DOHH2 (cell line): Measurements from ENCODE around the gene KRT2.

ENCODE experiments used
- H3F3A ChIP-seq: fragments of 200-600 bp; sonication (generic), shearing (Covaris generic); 2 replicates; pipeline ENCODE4 v1.6.0; 2016; ENCODE audit warnings: antibody characterized with exemption, mild to moderate bottlenecking; ENCODE audit not compliant: control insufficient read depth, insufficient read depth
- H3K27ac ChIP-seq: fragments of 200-600 bp; sonication (generic); 2 replicates; pipeline ENCODE4 v1.5.1; 2014; ENCODE audit warnings: low read depth, mild to moderate bottlenecking, low read length, moderate library complexity
- H3K27me3 ChIP-seq: fragments of 200-600 bp; sonication (generic); 2 replicates; pipeline ENCODE4 v1.6.1; 2014; ENCODE audit warnings: mild to moderate bottlenecking, low read length, mixed read lengths; ENCODE audit not compliant: control insufficient read depth
- H3K36me3 ChIP-seq: fragments of 200-600 bp; sonication (generic); 2 replicates; pipeline ENCODE4 v1.6.1; 2014; ENCODE audit warnings: mild to moderate bottlenecking, low read length, moderate library complexity, mixed read lengths; ENCODE audit not compliant: control insufficient read depth
- H3K4me1 ChIP-seq: fragments of 200-600 bp; sonication (generic); 2 replicates; pipeline ENCODE4 v1.6.1; 2014; ENCODE audit warnings: mild to moderate bottlenecking, low read length, mixed read lengths; ENCODE audit not compliant: control insufficient read depth
- H3K4me2 ChIP-seq: fragments of 200-600 bp; sonication (generic); 2 replicates; pipeline ENCODE4 v1.6.0; 2014; ENCODE audit warnings: mild to moderate bottlenecking, low read length, moderate library complexity
- H3K4me3 ChIP-seq: fragments of 200-600 bp; sonication (generic); 2 replicates; pipeline ENCODE4 v1.5.1; 2014; ENCODE audit warnings: mild to moderate bottlenecking, low read length, mixed read lengths
- H3K79me2 ChIP-seq: fragments of 200-600 bp; sonication (generic); 2 replicates; pipeline ENCODE4 v1.6.1; 2014; ENCODE audit warnings: mild to moderate bottlenecking, low read length, mixed read lengths; ENCODE audit not compliant: control insufficient read depth
- H3K9me2 ChIP-seq: fragments of 200-600 bp; sonication (generic); replicated peaks from 2 replicates; pipeline ENCODE4 v1.6.1; 2014; ENCODE audit warnings: mild to moderate bottlenecking, low read length, mixed read lengths; ENCODE audit not compliant: control insufficient read depth
- H3K9me3 ChIP-seq: fragments of 200-600 bp; sonication (generic); 2 replicates; pipeline ENCODE4 v1.6.1; 2014; ENCODE audit warnings: antibody characterized with exemption, low read length, mixed read lengths; ENCODE audit not compliant: control insufficient read depth, insufficient read depth
- H4K20me1 ChIP-seq: fragments of 200-600 bp; sonication (generic); 2 replicates; pipeline ENCODE4 v1.6.0; 2014; ENCODE audit warnings: low read depth, mild to moderate bottlenecking, antibody characterized with exemption, low read length, moderate library complexity; ENCODE audit not compliant: control insufficient read depth, insufficient read depth
- CTCF ChIP-seq: fragments of 200-600 bp; sonication (generic); IDR thresholded peaks from one replicate; pipeline ENCODE4 v1.5.1; 2014; ENCODE audit warnings: antibody characterized with exemption, mild to moderate bottlenecking, low read depth, low read length; ENCODE audit not compliant: poor library complexity, severe bottlenecking
- EZH2phosphoT487 ChIP-seq: fragments of 200-600 bp; sonication (generic); IDR thresholded peaks from 2 replicates; pipeline ENCODE4 v1.6.1; 2017; ENCODE audit warnings: borderline replicate concordance, mild to moderate bottlenecking, antibody characterized with exemption, low read length, moderate library complexity, mixed read lengths

The KRT2 gene

DNA sequence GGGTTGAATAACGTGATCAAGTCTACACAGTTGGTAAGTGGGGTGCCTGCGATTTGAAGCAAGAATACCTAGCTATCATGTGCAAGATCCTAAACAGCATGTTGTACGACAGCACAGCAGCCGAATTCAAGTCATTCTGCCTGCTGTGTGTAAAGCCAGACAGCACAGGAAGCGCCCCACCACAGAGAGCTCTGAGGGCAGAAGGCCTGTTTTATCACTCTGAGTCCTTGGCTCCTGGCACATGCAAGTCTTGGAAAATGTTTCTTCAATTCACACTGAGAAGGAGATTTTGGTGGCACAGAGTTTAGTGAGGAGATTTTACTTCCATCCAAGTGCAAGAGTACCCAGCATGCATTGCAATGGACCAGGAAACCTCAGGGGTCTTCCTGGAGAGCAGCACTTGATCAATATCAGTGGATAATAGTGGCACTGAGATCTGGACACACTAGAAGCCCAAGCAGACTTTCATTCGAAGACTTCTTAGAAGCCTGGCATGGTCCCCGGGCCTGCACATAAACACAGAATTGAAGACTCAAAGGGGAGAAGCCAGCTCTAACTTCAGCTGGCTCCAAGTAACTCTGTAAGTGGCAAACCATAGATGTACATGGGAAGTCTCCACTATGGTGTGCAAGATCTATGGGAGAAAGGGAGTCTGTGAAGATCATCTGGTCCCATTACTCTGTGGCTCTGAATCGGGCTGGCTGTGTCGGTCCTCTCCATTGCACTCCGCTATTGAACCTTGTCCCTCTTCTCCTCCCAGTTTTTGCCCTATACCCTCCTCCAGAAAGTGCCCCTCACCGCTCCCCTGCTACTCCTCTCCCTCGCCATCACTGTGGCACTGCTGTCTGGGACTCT lies 29.7 kb upstream of the KRT2 start:
- Histone ChIP-seq H4K20me1 (no peaks in the 10 kb centered on the region), H3K27me3 (peaks cover 11% of the 10 kb centered on the region), H3K4me1 (no peaks in the 10 kb centered on the region), H3K27ac (no peak overlapping the region), H3F3A (no peaks in the 10 kb centered on the region), H3K36me3 (no peaks in the 10 kb centered on the region), H3K9me2 (no peaks in the 10 kb centered on the region), H3K4me2 (no peak overlapping the region), H3K4me3 (no peak overlapping the region), H3K9me3 (no peaks in the 10 kb centered on the region), H3K79me2 (no peaks in the 10 kb centered on the region)
- no peak for TF ChIP-seq CTCF
- TF ChIP-seq EZH2phosphoT487, result no peak

DNA sequence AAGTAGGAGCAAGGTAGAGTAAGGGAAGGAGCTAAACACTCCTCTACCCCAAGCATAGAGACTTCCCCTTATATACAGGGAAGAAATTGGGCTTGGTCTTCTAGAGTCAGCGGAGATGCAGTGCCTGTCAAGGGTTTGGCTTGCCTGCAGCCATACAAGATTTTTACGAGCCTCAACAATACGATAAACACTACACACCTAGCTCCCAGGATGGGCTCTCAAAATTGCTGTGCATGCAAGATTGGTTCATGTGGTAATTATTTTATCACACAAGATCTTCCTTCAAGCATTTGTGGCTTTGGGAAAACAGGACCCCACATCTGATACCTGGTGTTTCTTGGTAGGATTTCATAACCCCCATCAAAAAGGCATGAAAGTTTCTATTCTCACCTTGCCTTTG lies 28.4 kb upstream of the KRT2 start, which contains the start of gene KRT1:
TSS of gene KRT1 (minus strand) at position 45 of the 400 bp plus-strand sequence. CDS start 59 bp downstream, outside the sequence.
- H4K20me1 ChIP-seq, result no peaks in the 10 kb centered on the region
- H3K79me2 ChIP-seq, result no peaks in the 10 kb centered on the region
- H3K27ac ChIP-seq, result no peak within 1 kb of the TSS
- no peak within 1 kb of the TSS for H3K4me3 ChIP-seq
- no peaks in the 10 kb centered on the region for H3K9me2 ChIP-seq
- no peaks in the 10 kb centered on the region for H3K36me3 ChIP-seq
- H3K4me2 ChIP-seq, result no peak within 1 kb of the TSS
- H3K9me3 ChIP-seq, result no peaks in the 10 kb centered on the region
- TF ChIP-seq EZH2phosphoT487 (no peak), CTCF (no peak)
- peaks cover 4% of the 10 kb centered on the region for H3K27me3 ChIP-seq
- H3K4me1 ChIP-seq, result no peaks in the 10 kb centered on the region
- H3F3A ChIP-seq, result no peaks in the 10 kb centered on the region

- TF ChIP-seq EZH2phosphoT487 (no peak), CTCF (no peak)
- Histone ChIP-seq H3K4me2 (no peak overlapping the region), H3K36me3 (no peaks in the 10 kb centered on the region), H3F3A (no peaks in the 10 kb centered on the region), H3K4me1 (no peaks in the 10 kb centered on the region), H3K9me2 (no peaks in the 10 kb centered on the region), H3K4me3 (no peak overlapping the region), H3K9me3 (no peaks in the 10 kb centered on the region), H3K79me2 (no peaks in the 10 kb centered on the region), H3K27ac (no peak overlapping the region), H3K27me3 (peaks cover 4% of the 10 kb centered on the region), H4K20me1 (no peaks in the 10 kb centered on the region)
These were observed 27.9 kb upstream of the KRT2 start for GRCh38 chr12:52679875-52680274.
